T-cell (primary cell): ENCODE data around the gene NOLC1. TPM values are rescaled to one million over a fixed set of nuclear protein-coding genes. Genes with fewer than 3 reads are reported as not detected.

Source experiments
- ATAC-seq, 4 experiments: fragments of 200-7000 bp in 3 of 4; fragments of 150-1000 bp in 1 of 4; cut with Tn5 transposase; replicated peaks in 1 of 4; 1 replicate in 3 of 4; 2 replicates in 1 of 4; pipeline ENCODE4 v1.10.0; 2021; ENCODE audit warnings: moderate library complexity in 3 of 4, mild to moderate bottlenecking in 2 of 4, moderate number of reproducible peaks in 1 of 4
- CTCF ChIA-PET, 2 donors: fragments of 300-600 bp; sonication (Branson Sonifier 250); formaldehyde crosslinking; loops; one replicate each; lab custom pipeline; 2022; ENCODE audit warnings: antibody characterized with exemption in 2 of 2; lab: Charles Lee
- POLR2A ChIA-PET, 2 donors: fragments of 300-600 bp; sonication (Branson Sonifier 250); formaldehyde crosslinking; loops; one replicate each; lab custom pipeline; 2022; ENCODE audit warnings: antibody characterized with exemption in 2 of 2; lab: Charles Lee
- DNase-seq, 35 experiments: peaks; one replicate each; pipeline versions ENCODE4 v3.0.0 to v3.0.0-alpha.2; 2013 to 2023
- H3K27ac ChIP-seq: one replicate; pipeline ENCODE4 v1.5.1; 2013; ENCODE audit warnings: low read length
- H3K27me3 ChIP-seq, 2 experiments: replicated peaks in 1 of 2; 1 replicate in 1 of 2; 2 replicates in 1 of 2; pipeline versions ENCODE4 v1.6.1 to v1.7.0; 2013; ENCODE audit warnings: low read length in 1 of 2, mixed read lengths in 1 of 2; ENCODE audit not compliant: control insufficient read depth in 2 of 2, insufficient read depth in 2 of 2; ENCODE audit errors: extremely low read depth in 1 of 2
- H3K36me3 ChIP-seq, 2 donors: 1 replicate in 1 of 2; 2 replicates in 1 of 2; pipeline versions ENCODE4 v1.6.1 to v1.7.0; 2013; ENCODE audit warnings: low read length in 1 of 2; ENCODE audit not compliant: control insufficient read depth in 2 of 2, insufficient read depth in 1 of 2; ENCODE audit errors: extremely low read depth in 1 of 2
- H3K4me1 ChIP-seq, 2 experiments: 1 replicate in 1 of 2; 2 replicates in 1 of 2; pipeline versions ENCODE4 v1.6.1 to v1.7.0; 2013; ENCODE audit warnings: low read length in 2 of 2, mixed read lengths in 1 of 2; ENCODE audit not compliant: insufficient read depth in 2 of 2, control insufficient read depth in 1 of 2; ENCODE audit errors: extremely low read depth in 1 of 2
- H3K4me3 ChIP-seq, 2 donors: 1 replicate in 1 of 2; 2 replicates in 1 of 2; pipeline versions ENCODE4 v1.5.1 to v1.7.0; 2013; ENCODE audit warnings: mild to moderate bottlenecking in 2 of 2, low read length in 1 of 2, moderate library complexity in 1 of 2; ENCODE audit not compliant: control insufficient read depth in 1 of 2; ENCODE audit errors: extremely low read depth in 1 of 2
- H3K9me3 ChIP-seq: 2 replicates; pipeline ENCODE4 v1.7.0; 2013
- H3K27ac Mint-ChIP-seq, 2 donors: one replicate each; pipeline ENCODE4 v1.8.0; 2020 to 2021; ENCODE audit warnings: mild to moderate bottlenecking in 2 of 2, mixed read lengths in 2 of 2
- H3K27me3 Mint-ChIP-seq, 2 donors: one replicate each; pipeline ENCODE4 v1.8.0; 2021 to 2022; ENCODE audit warnings: mixed read lengths in 2 of 2
- H3K36me3 Mint-ChIP-seq: one replicate; pipeline ENCODE4 v1.8.0; 2021; ENCODE audit warnings: mixed read lengths
- H3K4me1 Mint-ChIP-seq, 3 donors: one replicate each; pipeline ENCODE4 v1.8.0; 2020 to 2022; ENCODE audit warnings: mixed read lengths in 3 of 3, mild to moderate bottlenecking in 1 of 3
- H3K4me3 Mint-ChIP-seq, 3 donors: one replicate each; pipeline ENCODE4 v1.8.0; 2020 to 2022; ENCODE audit warnings: mild to moderate bottlenecking in 3 of 3, mixed read lengths in 3 of 3, moderate library complexity in 3 of 3
- H3K9me3 Mint-ChIP-seq, 3 donors: one replicate each; pipeline ENCODE4 v1.8.0; 2020 to 2022; ENCODE audit warnings: mixed read lengths in 3 of 3
- WGBS: methylation state at CpG from one replicate; pipeline ENCODE4 v1.1.5; 2013; ENCODE audit warnings: missing lambda C conversion rate; ENCODE audit not compliant: insufficient coverage; 5-methylcytosine and 5-hydroxymethylcytosine counted together
- total RNA-seq, 35 experiments: library from RNA in 6 of 35; stranded (reverse) in 6 of 35; fragments of 120-200 nt in 1 of 35; gene quantifications; one replicate each; pipeline versions ENCODE4 v1.2.1 to v1.2.4 and lab custom pipeline; 2013 to 2026

The NOLC1 gene
- total RNA-seq, 5 donors from 2014 or later (not counting 1 experiment from before 2014, with no cell fraction given): 40.7 to 69.8 (median 62.4) TPM

GRCh38 chr10:102200751-102201640, 48.8 kb downstream of the NOLC1 start:
- H3K36me3 ChIP-seq: no peaks in the 10 kb centered on the region
- ChIA-PET CTCF (no interaction called here), POLR2A (interaction anchor here in 1 of 2 donors (0.6 kb wide), 1 partner anchor 57 kb away, joined by 9 read pairs; no protein-coding TSS in a partner anchor)
- Mint-ChIP-seq H3K27me3 (peaks cover 13 to 14% of the 10 kb centered on the region in 2 donors), H3K27ac (no peak overlapping the region), H3K9me3 (peaks cover 0 to 7% (median 2%) of the 10 kb centered on the region in 3 donors), H3K4me1 (no peaks in the 10 kb centered on the region), H3K36me3 (no peaks in the 10 kb centered on the region), H3K4me3 (no peak overlapping the region)
- no peak overlapping the region for H3K4me3 ChIP-seq
- DNase-seq: no peak
- ATAC-seq: no peak
- peaks cover 2 to 9% of the 10 kb centered on the region in 2 experiments for H3K27me3 ChIP-seq
- H3K27ac ChIP-seq: no peak overlapping the region
- no peaks in the 10 kb centered on the region for H3K4me1 ChIP-seq
- no peaks in the 10 kb centered on the region for H3K9me3 ChIP-seq
- 89% methylated on average over 31 of the region's 34 CpGs for WGBS

DNA sequence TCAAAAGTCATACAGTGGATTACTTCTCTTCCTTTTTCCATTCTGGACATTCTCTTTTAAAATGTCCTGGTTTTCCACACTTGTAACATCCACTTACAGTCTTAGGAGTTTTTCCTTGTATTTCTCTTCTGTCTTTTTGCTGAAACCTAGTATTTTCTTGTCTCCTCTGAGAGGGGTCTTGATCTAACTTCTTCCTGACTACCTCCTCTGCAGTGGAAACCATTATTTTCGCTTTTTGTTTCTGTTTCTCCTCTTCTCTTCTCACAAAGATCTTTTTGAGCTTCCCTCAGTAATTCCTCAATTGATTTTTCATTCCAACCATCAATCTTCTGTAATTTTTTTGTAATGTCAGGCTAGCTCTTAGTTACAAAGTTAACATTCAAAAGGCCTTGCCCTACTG, 50.2 kb downstream of the NOLC1 start:
- DNase-seq (no peak), ATAC-seq (no peak)
- Mint-ChIP-seq H3K27ac (no peak overlapping the region), H3K27me3 (peaks cover 13 to 14% of the 10 kb centered on the region in 2 donors), H3K4me1 (no peaks in the 10 kb centered on the region), H3K9me3 (peaks cover 0 to 7% (median 2%) of the 10 kb centered on the region in 3 donors), H3K36me3 (no peaks in the 10 kb centered on the region), H3K4me3 (no peak overlapping the region)
- no peak overlapping the region for H3K27ac ChIP-seq
- H3K4me3 ChIP-seq: no peak overlapping the region
- WGBS: no CpG with 5 or more reads among the region's 1 CpG
- CTCF ChIA-PET: no interaction called here
- no peaks in the 10 kb centered on the region for H3K36me3 ChIP-seq
- no peaks in the 10 kb centered on the region for H3K4me1 ChIP-seq
- POLR2A ChIA-PET: no interaction called here
- peaks cover 0 to 11% of the 10 kb centered on the region in 2 experiments for H3K27me3 ChIP-seq
- H3K9me3 ChIP-seq: no peaks in the 10 kb centered on the region

DNA sequence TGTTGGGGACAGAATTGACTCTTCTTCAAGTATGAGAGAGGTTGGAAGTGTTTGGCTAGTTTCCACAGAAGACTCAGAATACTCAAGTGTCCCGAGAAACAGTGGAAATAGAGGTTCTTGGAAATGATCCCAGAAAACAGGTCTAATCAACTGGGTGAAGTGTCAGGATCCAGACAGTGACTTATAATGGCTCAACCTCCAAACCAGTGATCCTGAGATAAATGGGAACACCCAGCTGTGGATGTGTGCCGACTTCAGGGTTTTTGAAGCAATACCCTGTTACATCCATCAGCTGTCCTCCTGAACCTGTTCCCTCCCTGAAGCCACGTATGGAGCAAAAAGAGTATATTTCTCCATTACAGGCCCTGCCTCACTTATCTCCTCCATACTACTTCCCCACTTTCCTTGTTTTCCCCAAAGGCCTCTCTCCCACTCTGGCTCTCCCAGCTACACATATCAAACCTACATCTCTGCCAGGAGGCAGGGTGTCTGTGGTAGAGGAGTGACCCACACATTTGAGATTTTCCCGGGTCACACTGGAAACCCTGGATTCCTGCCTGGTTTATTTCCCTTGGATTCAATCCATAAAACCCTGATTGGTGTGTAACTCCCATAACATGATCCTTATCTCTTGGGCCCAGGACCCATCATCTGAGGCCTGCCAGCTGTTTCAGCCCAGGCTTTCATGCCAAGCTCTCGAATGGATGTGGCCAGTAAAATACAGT, 56.3 kb downstream of the NOLC1 start:
- Histone ChIP-seq H3K36me3 (no peaks in the 10 kb centered on the region), H3K27ac (no peak overlapping the region), H3K9me3 (no peaks in the 10 kb centered on the region), H3K27me3 (peaks cover 0 to 9% of the 10 kb centered on the region in 2 experiments), H3K4me3 (no peak overlapping the region), H3K4me1 (no peaks in the 10 kb centered on the region)
- H3K36me3 Mint-ChIP-seq: no peaks in the 10 kb centered on the region
- no peak overlapping the region for H3K4me3 Mint-ChIP-seq
- H3K9me3 Mint-ChIP-seq: peaks cover 0 to 4% (median 2%) of the 10 kb centered on the region in 3 donors
- DNase-seq (no peak), ATAC-seq (no peak)
- no peaks in the 10 kb centered on the region for H3K4me1 Mint-ChIP-seq
- peaks cover 0 to 2% of the 10 kb centered on the region in 2 donors for H3K27me3 Mint-ChIP-seq
- ChIA-PET CTCF (interaction anchor here in 1 of 2 donors (0.7 kb wide), 1 partner anchor 144 kb away, joined by 3 read pairs; no protein-coding TSS in a partner anchor), POLR2A (interaction anchor here in 1 of 2 donors (0.6 to 0.7 kb wide), 3 partner anchors 100 to 554 kb away, joined by 3 read pairs; no protein-coding TSS in a partner anchor)
- no peak overlapping the region for H3K27ac Mint-ChIP-seq
- 89% methylated on average over 1 of the region's 5 CpGs for WGBS

GRCh38 chr10:102211615-102212299, 59.6 kb downstream of the NOLC1 start:
- H3K4me3 ChIP-seq: no peak overlapping the region
- peaks cover 0 to 4% of the 10 kb centered on the region in 2 donors for H3K27me3 Mint-ChIP-seq
- POLR2A ChIA-PET: interaction anchor here in 1 of 2 donors (0.6 kb wide), 1 partner anchor 91 kb away, joined by 3 read pairs; no protein-coding TSS in a partner anchor
- no peaks in the 10 kb centered on the region for H3K36me3 Mint-ChIP-seq
- no peak for DNase-seq
- no peak overlapping the region for H3K4me3 Mint-ChIP-seq
- peaks cover 0 to 3% (median 0%) of the 10 kb centered on the region in 3 donors for H3K9me3 Mint-ChIP-seq
- CTCF ChIA-PET: interaction anchor here (0.5 to 0.7 kb wide), 3 partner anchors 18 to 177 kb away, joined by 3 read pairs; no protein-coding TSS in a partner anchor
- H3K27me3 ChIP-seq: peaks cover 0 to 4% of the 10 kb centered on the region in 2 experiments
- no peaks in the 10 kb centered on the region for H3K36me3 ChIP-seq
- no CpG with 5 or more reads among the region's 3 CpGs for WGBS
- no peak overlapping the region for H3K27ac Mint-ChIP-seq
- H3K27ac ChIP-seq: no peak overlapping the region
- H3K4me1 Mint-ChIP-seq: no peaks in the 10 kb centered on the region
- no peak for ATAC-seq
- no peaks in the 10 kb centered on the region for H3K9me3 ChIP-seq
- no peaks in the 10 kb centered on the region for H3K4me1 ChIP-seq

Other genes starting within 250 kb of the NOLC1 start
- 10 to 100 TPM; 26.4 to 30.0 (median 27.2) TPM for gene ARMH3, start 96.2 kb upstream of the NOLC1 start, total RNA-seq
- 10 to 100 TPM; 12.5 to 33.4 (median 26.7) TPM for gene HPS6, start 87.0 kb upstream of the NOLC1 start, total RNA-seq
- gene LDB1, start 32.0 kb upstream of the NOLC1 start, total RNA-seq: 100 to 1,000 TPM; 120 to 147 (median 126) TPM
- gene PPRC1, start 19.3 kb upstream of the NOLC1 start, total RNA-seq: 10 to 100 TPM; 33.5 to 55.1 (median 51.4) TPM
- gene ELOVL3, start 73.9 kb downstream of the NOLC1 start, total RNA-seq: not detected
- not detected for gene PITX3, start 89.1 kb downstream of the NOLC1 start, total RNA-seq
- 10 to 100 TPM; 37.2 to 41.1 (median 38.7) TPM for gene GBF1, start 93.1 kb downstream of the NOLC1 start, total RNA-seq
- gene NFKB2, start 243.3 kb downstream of the NOLC1 start, total RNA-seq: 100 to 1,000 TPM in 4 of 5 donors, 10 to 100 TPM in 1; 94.1 to 229 (median 124) TPM